Heart left ventricle (tissue), 13 donors: ENCODE measurements around the gene LONRF2.

ENCODE experiments used
- POLR2A ChIP-seq, 2 donors: fragments of 450-650 bp; IDR thresholded peaks; one replicate each; pipeline ENCODE4 v1.6.1; 2017; ENCODE audit warnings: antibody characterized with exemption in 2 of 2, mild to moderate bottlenecking in 2 of 2, moderate library complexity in 2 of 2
- TF ChIP-seq, protein P1 (sequence below), 12 donors: fragments of 200-600 bp; sonication (generic) in 4 of 12; IDR thresholded peaks; one replicate each; pipeline versions ENCODE4 v1.5.0 to v1.8.0; 2018 to 2022; ENCODE audit warnings: antibody characterized with exemption in 12 of 12, mild to moderate bottlenecking in 5 of 12
- donor health status: ischemic (EF 13 %, LVEDD 7.1; RV severe dilation, severe dysfunction).
- donor health status: DM: no; HTN: yes; CAD: no.
- donor health status: DM: no; HTN: no; CAD: no.
- donor health status: ischemic (EF 25% LVEDD 6.9; RV normal size, moderate dysfunction).
- donor health status: ischemic (EF 25% LVEDD 5.7; RV mildly dilated, moderate dysfunction).
- donor health status: ischemic (EF 35%, LVEDD 5.7; RV mildly dilated, moderate dysfunction).
- donor health status: nonischemic (EF 11% LVEDD 7.7; RV severe dilation, severe dysfunction).
- donor health status: DM: yes; HTN: yes; CAD: no.
- donor health status: PGD.
- donor health status: ischemic (EF 29% LVEDD 5.4; RV normal size, mild dysfunction).
- donor health status: nonischemic (EF 23%, LVEDD 6.1; RV moderate dilation, normal function).

DNA sequence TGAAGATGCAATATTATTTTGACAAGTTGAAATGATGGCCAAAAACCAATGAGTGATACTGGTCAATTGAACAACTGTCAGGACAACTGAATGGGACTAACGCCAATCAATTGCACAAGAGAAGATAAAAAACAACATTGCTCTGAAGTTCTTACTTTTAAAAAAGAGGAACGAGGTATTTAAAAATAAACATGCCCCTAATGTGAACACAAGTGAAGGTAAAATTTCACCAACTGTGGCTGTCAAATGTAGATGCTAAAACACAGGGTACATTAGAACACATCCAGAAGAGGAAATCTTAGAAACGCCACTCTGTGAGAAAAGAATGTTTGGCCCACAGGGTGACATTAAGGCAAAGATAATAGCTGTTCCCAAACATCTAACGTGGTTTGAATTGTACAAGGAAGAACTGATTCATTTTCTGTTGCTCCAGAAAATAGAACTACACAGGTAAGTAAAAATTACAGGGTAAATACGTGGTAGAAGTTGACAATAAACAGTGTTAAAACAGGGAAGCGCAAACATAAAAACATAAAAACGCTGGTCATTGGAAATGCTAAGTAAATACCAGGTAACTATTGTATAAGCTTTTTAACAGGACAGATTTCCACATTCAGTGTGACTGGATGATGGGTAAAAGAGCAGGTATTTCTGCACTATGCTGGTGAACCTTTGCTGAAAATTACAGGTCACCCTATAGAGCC is 20.3 kb downstream of the LONRF2 start:
- TF ChIP-seq, protein P1, sequence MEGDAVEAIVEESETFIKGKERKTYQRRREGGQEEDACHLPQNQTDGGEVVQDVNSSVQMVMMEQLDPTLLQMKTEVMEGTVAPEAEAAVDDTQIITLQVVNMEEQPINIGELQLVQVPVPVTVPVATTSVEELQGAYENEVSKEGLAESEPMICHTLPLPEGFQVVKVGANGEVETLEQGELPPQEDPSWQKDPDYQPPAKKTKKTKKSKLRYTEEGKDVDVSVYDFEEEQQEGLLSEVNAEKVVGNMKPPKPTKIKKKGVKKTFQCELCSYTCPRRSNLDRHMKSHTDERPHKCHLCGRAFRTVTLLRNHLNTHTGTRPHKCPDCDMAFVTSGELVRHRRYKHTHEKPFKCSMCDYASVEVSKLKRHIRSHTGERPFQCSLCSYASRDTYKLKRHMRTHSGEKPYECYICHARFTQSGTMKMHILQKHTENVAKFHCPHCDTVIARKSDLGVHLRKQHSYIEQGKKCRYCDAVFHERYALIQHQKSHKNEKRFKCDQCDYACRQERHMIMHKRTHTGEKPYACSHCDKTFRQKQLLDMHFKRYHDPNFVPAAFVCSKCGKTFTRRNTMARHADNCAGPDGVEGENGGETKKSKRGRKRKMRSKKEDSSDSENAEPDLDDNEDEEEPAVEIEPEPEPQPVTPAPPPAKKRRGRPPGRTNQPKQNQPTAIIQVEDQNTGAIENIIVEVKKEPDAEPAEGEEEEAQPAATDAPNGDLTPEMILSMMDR (IDR thresholded peaks at IDR 0.05), result no peak
- TF ChIP-seq POLR2A (IDR thresholded peaks at IDR 0.05), result no peak
